ENCODE measurements around the gene MAML1. TPM values are rescaled to one million over a fixed set of nuclear protein-coding genes. Genes with fewer than 3 reads are reported as not detected.

Gene MAML1
- total and polyA plus RNA-seq, 4 donors = 2.2 to 7.6 (median 6.3) TPM

DNA sequence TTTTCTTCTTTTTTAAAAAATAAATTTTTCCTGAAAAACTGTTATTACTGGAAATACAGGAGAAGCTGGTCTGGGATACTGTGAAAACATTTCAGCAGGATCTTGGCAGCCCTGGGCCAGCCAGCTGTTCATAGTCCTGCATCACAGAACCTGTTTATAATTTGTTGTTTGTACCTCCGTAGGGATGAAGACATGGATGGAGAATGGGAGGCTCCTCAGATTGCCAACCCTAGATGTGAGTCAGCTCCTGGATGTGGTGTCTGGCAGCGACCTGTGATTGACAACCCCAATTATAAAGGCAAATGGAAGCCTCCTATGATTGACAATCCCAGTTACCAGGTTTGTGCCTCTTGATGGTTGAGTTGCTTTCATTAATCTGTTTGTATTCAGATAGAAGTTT, 12.4 kb upstream of the MAML1 start:
- Histone ChIP-seq H3K9me3 (ENCODE audit: control insufficient read depth in 4 of 4, low read length in 3 of 4) (no peaks in the 10 kb centered on the region), H3K9ac (ENCODE audit: low read depth in 1 of 2, low read length in 2 of 2) (no peak overlapping the region), H3K27ac (ENCODE audit: low read depth in 1 of 2, low read length in 2 of 2) (no peak overlapping the region), H3K4me3 (ENCODE audit: low read depth in 1 of 3, low read length in 3 of 3) (no peak overlapping the region), H3K4me1 (ENCODE audit: control insufficient read depth in 4 of 4, insufficient read depth in 4 of 4, low read length in 3 of 4) (no peaks in the 10 kb centered on the region), H3K27me3 (ENCODE audit: control insufficient read depth in 4 of 4, insufficient read depth in 4 of 4, low read length in 3 of 4) (no peaks in the 10 kb centered on the region), H3K36me3 (ENCODE audit: control insufficient read depth in 4 of 4, insufficient read depth in 3 of 4, low read depth in 1 of 4, low read length in 3 of 4) (peaks cover 20 to 88% (median 80%) of the 10 kb centered on the region in 4 donors)
- 98% methylated on average over 2 of the region's 2 CpGs for WGBS
- DNase-seq (ENCODE audit: low spot score) = no peak
- TF ChIP-seq EGR1 (IDR thresholded peaks at IDR 0.05; ENCODE audit: low read depth in 2 of 2) (no peak), CTCF (IDR thresholded peaks at IDR 0.05; ENCODE audit: low read depth, low read length, missing input control) (no peak), TAF1 (conservative IDR thresholded peaks at IDR 0.05) (no peak), ATF3 (IDR thresholded peaks at IDR 0.05) (no peak), YY1 (IDR thresholded peaks at IDR 0.05) (no peak), FOXA1 (IDR thresholded peaks at IDR 0.05) (no peak), JUND (IDR thresholded peaks at IDR 0.05) (no peak), GABPA (IDR thresholded peaks at IDR 0.05 in 1 of 2, conservative IDR thresholded peaks at IDR 0.05 in 1 of 2) (no peak), RXRA (IDR thresholded peaks at IDR 0.05) (no peak), RAD21 (IDR thresholded peaks at IDR 0.05) (no peak), SP1 (IDR thresholded peaks at IDR 0.05) (no peak), HNF4G (IDR thresholded peaks at IDR 0.05) (no peak), FOXA2 (IDR thresholded peaks at IDR 0.05) (no peak), NR2F2 (IDR thresholded peaks at IDR 0.05) (no peak)
- TF ChIP-seq, protein P1, sequence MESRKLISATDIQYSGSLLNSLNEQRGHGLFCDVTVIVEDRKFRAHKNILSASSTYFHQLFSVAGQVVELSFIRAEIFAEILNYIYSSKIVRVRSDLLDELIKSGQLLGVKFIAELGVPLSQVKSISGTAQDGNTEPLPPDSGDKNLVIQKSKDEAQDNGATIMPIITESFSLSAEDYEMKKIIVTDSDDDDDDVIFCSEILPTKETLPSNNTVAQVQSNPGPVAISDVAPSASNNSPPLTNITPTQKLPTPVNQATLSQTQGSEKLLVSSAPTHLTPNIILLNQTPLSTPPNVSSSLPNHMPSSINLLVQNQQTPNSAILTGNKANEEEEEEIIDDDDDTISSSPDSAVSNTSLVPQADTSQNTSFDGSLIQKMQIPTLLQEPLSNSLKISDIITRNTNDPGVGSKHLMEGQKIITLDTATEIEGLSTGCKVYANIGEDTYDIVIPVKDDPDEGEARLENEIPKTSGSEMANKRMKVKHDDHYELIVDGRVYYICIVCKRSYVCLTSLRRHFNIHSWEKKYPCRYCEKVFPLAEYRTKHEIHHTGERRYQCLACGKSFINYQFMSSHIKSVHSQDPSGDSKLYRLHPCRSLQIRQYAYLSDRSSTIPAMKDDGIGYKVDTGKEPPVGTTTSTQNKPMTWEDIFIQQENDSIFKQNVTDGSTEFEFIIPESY (IDR thresholded peaks at IDR 0.05) = no peak

DNA sequence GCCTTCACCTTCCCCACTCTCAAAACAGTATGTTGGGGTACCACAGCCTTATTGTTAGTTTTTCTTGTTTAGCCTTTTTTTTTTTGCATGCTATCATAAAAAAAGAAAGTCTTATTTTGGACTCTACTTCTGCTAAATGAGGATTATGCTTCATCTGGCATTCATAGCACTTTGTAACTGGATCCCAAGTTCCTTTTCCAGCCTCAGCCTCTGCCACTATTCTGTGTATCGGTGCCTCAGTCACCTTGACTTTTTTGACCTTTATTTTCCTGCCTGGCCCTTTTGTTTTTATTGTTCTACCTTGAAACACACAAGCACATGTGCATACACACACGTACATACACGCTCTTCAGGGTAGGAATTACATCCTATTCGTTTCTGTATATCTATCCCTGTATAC, 8.5 kb upstream of the MAML1 start:
- peaks cover 0 to under 1% (median 0%) of the 10 kb centered on the region in 4 donors for H3K4me1 ChIP-seq (ENCODE audit: control insufficient read depth in 4 of 4, insufficient read depth in 4 of 4, low read length in 3 of 4)
- TF ChIP-seq, protein P1 (IDR thresholded peaks at IDR 0.05) = no peak
- TF ChIP-seq HNF4G (IDR thresholded peaks at IDR 0.05) = no peak
- TF ChIP-seq GABPA (IDR thresholded peaks at IDR 0.05 in 1 of 2, conservative IDR thresholded peaks at IDR 0.05 in 1 of 2) = no peak
- TF ChIP-seq EGR1 (IDR thresholded peaks at IDR 0.05; ENCODE audit: low read depth in 2 of 2) = no peak
- TF ChIP-seq HNF4A (conservative IDR thresholded peaks at IDR 0.05) = no peak
- TF ChIP-seq CTCF (IDR thresholded peaks at IDR 0.05; ENCODE audit: low read depth, low read length, missing input control) = no peak
- TF ChIP-seq MAX (IDR thresholded peaks at IDR 0.05) = no peak
- TF ChIP-seq SP1 (IDR thresholded peaks at IDR 0.05) = no peak
- no peak for TF ChIP-seq JUND (IDR thresholded peaks at IDR 0.05)
- no peak for TF ChIP-seq RXRA (IDR thresholded peaks at IDR 0.05)
- no peak for TF ChIP-seq YY1 (IDR thresholded peaks at IDR 0.05)
- no peak for TF ChIP-seq FOXA2 (IDR thresholded peaks at IDR 0.05)
- TF ChIP-seq ATF3 (IDR thresholded peaks at IDR 0.05) = no peak
- TF ChIP-seq NR2F2 (IDR thresholded peaks at IDR 0.05) = no peak
- no peak for TF ChIP-seq FOXA1 (IDR thresholded peaks at IDR 0.05)
- TF ChIP-seq, protein P2, sequence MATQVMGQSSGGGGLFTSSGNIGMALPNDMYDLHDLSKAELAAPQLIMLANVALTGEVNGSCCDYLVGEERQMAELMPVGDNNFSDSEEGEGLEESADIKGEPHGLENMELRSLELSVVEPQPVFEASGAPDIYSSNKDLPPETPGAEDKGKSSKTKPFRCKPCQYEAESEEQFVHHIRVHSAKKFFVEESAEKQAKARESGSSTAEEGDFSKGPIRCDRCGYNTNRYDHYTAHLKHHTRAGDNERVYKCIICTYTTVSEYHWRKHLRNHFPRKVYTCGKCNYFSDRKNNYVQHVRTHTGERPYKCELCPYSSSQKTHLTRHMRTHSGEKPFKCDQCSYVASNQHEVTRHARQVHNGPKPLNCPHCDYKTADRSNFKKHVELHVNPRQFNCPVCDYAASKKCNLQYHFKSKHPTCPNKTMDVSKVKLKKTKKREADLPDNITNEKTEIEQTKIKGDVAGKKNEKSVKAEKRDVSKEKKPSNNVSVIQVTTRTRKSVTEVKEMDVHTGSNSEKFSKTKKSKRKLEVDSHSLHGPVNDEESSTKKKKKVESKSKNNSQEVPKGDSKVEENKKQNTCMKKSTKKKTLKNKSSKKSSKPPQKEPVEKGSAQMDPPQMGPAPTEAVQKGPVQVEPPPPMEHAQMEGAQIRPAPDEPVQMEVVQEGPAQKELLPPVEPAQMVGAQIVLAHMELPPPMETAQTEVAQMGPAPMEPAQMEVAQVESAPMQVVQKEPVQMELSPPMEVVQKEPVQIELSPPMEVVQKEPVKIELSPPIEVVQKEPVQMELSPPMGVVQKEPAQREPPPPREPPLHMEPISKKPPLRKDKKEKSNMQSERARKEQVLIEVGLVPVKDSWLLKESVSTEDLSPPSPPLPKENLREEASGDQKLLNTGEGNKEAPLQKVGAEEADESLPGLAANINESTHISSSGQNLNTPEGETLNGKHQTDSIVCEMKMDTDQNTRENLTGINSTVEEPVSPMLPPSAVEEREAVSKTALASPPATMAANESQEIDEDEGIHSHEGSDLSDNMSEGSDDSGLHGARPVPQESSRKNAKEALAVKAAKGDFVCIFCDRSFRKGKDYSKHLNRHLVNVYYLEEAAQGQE (IDR thresholded peaks at IDR 0.05) = no peak
- no peak for TF ChIP-seq TAF1 (conservative IDR thresholded peaks at IDR 0.05)
- no peak for TF ChIP-seq RAD21 (IDR thresholded peaks at IDR 0.05)
- no peak overlapping the region for H3K27ac ChIP-seq (ENCODE audit: low read depth in 1 of 2, low read length in 2 of 2)
- H3K4me3 ChIP-seq (ENCODE audit: low read depth in 1 of 3, low read length in 3 of 3) = no peak overlapping the region
- no peaks in the 10 kb centered on the region for H3K9me3 ChIP-seq (ENCODE audit: control insufficient read depth in 4 of 4, low read length in 3 of 4)
- H3K27me3 ChIP-seq (ENCODE audit: control insufficient read depth in 4 of 4, insufficient read depth in 4 of 4, low read length in 3 of 4) = no peaks in the 10 kb centered on the region
- H3K36me3 ChIP-seq (ENCODE audit: control insufficient read depth in 4 of 4, insufficient read depth in 3 of 4, low read depth in 1 of 4, low read length in 3 of 4) = peaks cover 26 to 84% (median 75%) of the 10 kb centered on the region in 4 donors
- WGBS = 90% methylated on average over 4 of the region's 4 CpGs
- DNase-seq (ENCODE audit: low spot score) = no peak
- no peak overlapping the region for H3K9ac ChIP-seq (ENCODE audit: low read depth in 1 of 2, low read length in 2 of 2)
